Skeletal muscle tissue (tissue), 4 donors: Measurements from ENCODE around the gene GALNT8. TPM values are rescaled to one million over a fixed set of nuclear protein-coding genes. Genes with fewer than 3 reads are reported as not detected.

Experiments
- H3K27ac ChIP-seq: one replicate; pipeline ENCODE4 v1.7.0; 2013; ENCODE audit warnings: mild to moderate bottlenecking, low read depth, low read length, inconsistent platforms
- H3K27me3 ChIP-seq, 3 donors: one replicate each; pipeline ENCODE4 v1.7.0; 2013; ENCODE audit warnings: low read length in 3 of 3; ENCODE audit not compliant: control insufficient read depth in 3 of 3, insufficient read depth in 3 of 3
- H3K36me3 ChIP-seq, 3 donors: one replicate each; pipeline ENCODE4 v1.7.0; 2013; ENCODE audit warnings: low read length in 3 of 3; ENCODE audit not compliant: control insufficient read depth in 3 of 3, insufficient read depth in 3 of 3
- H3K4me1 ChIP-seq, 3 donors: one replicate each; pipeline ENCODE4 v1.7.0; 2013; ENCODE audit warnings: low read length in 3 of 3, mild to moderate bottlenecking in 3 of 3; ENCODE audit not compliant: control insufficient read depth in 3 of 3, insufficient read depth in 3 of 3
- H3K4me3 ChIP-seq, 3 donors: one replicate each; pipeline ENCODE4 v1.7.0; 2013; ENCODE audit warnings: low read length in 3 of 3
- H3K9ac ChIP-seq, 3 donors: one replicate each; pipeline ENCODE4 v1.7.0; 2013; ENCODE audit warnings: low read length in 3 of 3, mild to moderate bottlenecking in 3 of 3, moderate library complexity in 2 of 3, low read depth in 1 of 3
- H3K9me3 ChIP-seq, 3 donors: one replicate each; pipeline ENCODE4 v1.7.0; 2013; ENCODE audit warnings: low read length in 3 of 3; ENCODE audit not compliant: control insufficient read depth in 3 of 3
- total RNA-seq: library from RNA; depleted of rRNA; stranded (reverse); fragments of >200 nt; gene quantifications from one replicate; pipeline ENCODE4 v1.2.3, GENCODE V29; 2014
- donor health status: Osteomylitis.

Gene GALNT8
- total RNA-seq, 1 donor from 2014 or later: 5.2 TPM

- no peak overlapping the region for H3K9ac ChIP-seq
- no peaks in the 10 kb centered on the region for H3K36me3 ChIP-seq
- H3K27ac ChIP-seq: no peak overlapping the region
- H3K4me3 ChIP-seq: no peak overlapping the region
- peaks cover 3 to 8% (median 4%) of the 10 kb centered on the region in 3 donors for H3K27me3 ChIP-seq
- H3K9me3 ChIP-seq: no peaks in the 10 kb centered on the region
- peaks cover 0 to 7% (median 4%) of the 10 kb centered on the region in 3 donors for H3K4me1 ChIP-seq
Observed at GRCh38 chr12:4820971-4821370, 100.8 kb downstream of the GALNT8 start.

Other genes with a start within 250 kb of the GALNT8 start
- 4.2 TPM for gene RAD51AP1, start 181.5 kb upstream of the GALNT8 start, total RNA-seq
- 13.6 TPM for gene DYRK4, start 158.2 kb upstream of the GALNT8 start, total RNA-seq
- 1.0 TPM for gene AKAP3, start 71.3 kb upstream of the GALNT8 start, total RNA-seq
- gene NDUFA9, start 71.3 kb upstream of the GALNT8 start, total RNA-seq: 38.6 TPM
- gene KCNA1, start 189.5 kb downstream of the GALNT8 start, total RNA-seq: 1.6 TPM